ENCODE results near the gene BID.

The BID gene

GRCh38 chr22:17775781-17776465 is 1.7 kb upstream of the BID start:
- H3K4me3 ChIP-seq, result no peak overlapping the region
- TF ChIP-seq CTCF (IDR thresholded peaks at IDR 0.05), result no peak
- peaks cover 0 to 35% of the 10 kb centered on the region in 2 donors for H3K27me3 ChIP-seq
- no peaks in the 10 kb centered on the region for H3K36me3 ChIP-seq
- intact Hi-C loops (cut with DNase I; ENCODE audit: low total_unique reads), result no loop called here
- DNase-seq, result no peak
- peaks cover 0 to 20% (median 14%) of the 10 kb centered on the region in 4 donors for H3K4me1 ChIP-seq
- no peaks in the 10 kb centered on the region for H3K9me3 ChIP-seq
- no peak overlapping the region for H3K27ac ChIP-seq

- H3K4me3 ChIP-seq, result no peak overlapping the region
- no peaks in the 10 kb centered on the region for H3K36me3 ChIP-seq
- H3K27ac ChIP-seq, result no peak overlapping the region
- intact Hi-C loops (cut with DNase I; ENCODE audit: low total_unique reads), result no loop called here
- no peak for DNase-seq
- H3K4me1 ChIP-seq, result peaks cover 0 to 18% (median 13%) of the 10 kb centered on the region in 4 donors
- no peaks in the 10 kb centered on the region for H3K9me3 ChIP-seq
- no peak for TF ChIP-seq CTCF (IDR thresholded peaks at IDR 0.05)
- peaks cover 0 to 27% of the 10 kb centered on the region in 2 donors for H3K27me3 ChIP-seq
Measured at GRCh38 chr22:17774926-17775685, 837 bp upstream of the BID start.

- peak overlapping the region in 1 of 2 donors; percentile 52 for H3K27ac ChIP-seq
- no peak for DNase-seq
Measured at GRCh38 chr22:17773606-17774205, 563 bp downstream of the BID start.

GRCh38 chr22:17772958-17773605 is 1.2 kb downstream of the BID start:
- no peak overlapping the region for H3K27ac ChIP-seq
- no peaks in the 10 kb centered on the region for H3K9me3 ChIP-seq
- no peak for TF ChIP-seq CTCF (IDR thresholded peaks at IDR 0.05)
- H3K27me3 ChIP-seq, result peaks cover 0 to 21% of the 10 kb centered on the region in 2 donors
- H3K36me3 ChIP-seq, result no peaks in the 10 kb centered on the region
- H3K4me1 ChIP-seq, result peaks cover 0 to 18% (median 13%) of the 10 kb centered on the region in 4 donors
- H3K4me3 ChIP-seq, result peak overlapping the region; percentile 57 to 77
- no peak for DNase-seq
- intact Hi-C loops (cut with DNase I; ENCODE audit: low total_unique reads), result no loop called here

More at GRCh38 chr22:17773606-17774205, 563 bp downstream of the BID start:
- Histone ChIP-seq H3K27me3 (peaks cover 0 to 21% of the 10 kb centered on the region in 2 donors), H3K36me3 (no peaks in the 10 kb centered on the region), H3K9me3 (no peaks in the 10 kb centered on the region), H3K4me3 (peak overlapping the region; percentile 57 to 77), H3K4me1 (peaks cover 0 to 18% (median 13%) of the 10 kb centered on the region in 4 donors)
- TF ChIP-seq CTCF (IDR thresholded peaks at IDR 0.05), result no peak
- intact Hi-C loops (cut with DNase I; ENCODE audit: low total_unique reads), result no loop called here

- DNase-seq, result no peak
- TF ChIP-seq CTCF (IDR thresholded peaks at IDR 0.05), result no peak
- H3K9me3 ChIP-seq, result no peaks in the 10 kb centered on the region
- no peak overlapping the region for H3K4me3 ChIP-seq
- H3K27ac ChIP-seq, result no peak overlapping the region
- peaks cover 0 to 18% (median 13%) of the 10 kb centered on the region in 4 donors for H3K4me1 ChIP-seq
- no peaks in the 10 kb centered on the region for H3K36me3 ChIP-seq
- intact Hi-C loops (cut with DNase I; ENCODE audit: low total_unique reads), result no loop called here
- H3K27me3 ChIP-seq, result peaks cover 0 to 21% of the 10 kb centered on the region in 2 donors
Measured at GRCh38 chr22:17772249-17772957, 1.9 kb downstream of the BID start.
